Muscle layer of duodenum (tissue), 2 donors: ENCODE measurements around the gene SLC26A2.
A peak's percentile ranks its signal among the peaks of the same experiment; 100 is the strongest.

ENCODE experiments used
- H3K27ac ChIP-seq: one replicate; pipeline ENCODE4 v1.7.0; 2013; ENCODE audit warnings: mild to moderate bottlenecking, low read length
- H3K27me3 ChIP-seq: one replicate; pipeline ENCODE4 v1.7.0; 2013; ENCODE audit warnings: low read depth, mild to moderate bottlenecking, control low read depth, low read length
- H3K36me3 ChIP-seq, 2 donors: one replicate each; pipeline ENCODE4 v1.7.0; 2013; ENCODE audit warnings: low read length in 2 of 2, control low read depth in 1 of 2, mild to moderate bottlenecking in 1 of 2; ENCODE audit not compliant: insufficient read depth in 2 of 2, control insufficient read depth in 1 of 2
- H3K4me1 ChIP-seq, 2 donors: one replicate each; pipeline ENCODE4 v1.7.0; 2013; ENCODE audit warnings: low read length in 2 of 2, mild to moderate bottlenecking in 2 of 2, control low read depth in 1 of 2, moderate library complexity in 1 of 2; ENCODE audit not compliant: insufficient read depth in 2 of 2, control insufficient read depth in 1 of 2
- H3K4me3 ChIP-seq, 2 donors: one replicate each; pipeline ENCODE4 v1.7.0; 2013; ENCODE audit warnings: low read length in 2 of 2, low read depth in 1 of 2, mild to moderate bottlenecking in 1 of 2
- H3K9me3 ChIP-seq, 2 donors: one replicate each; pipeline ENCODE4 v1.7.0; 2013; ENCODE audit warnings: low read length in 2 of 2, control low read depth in 1 of 2, mild to moderate bottlenecking in 1 of 2; ENCODE audit not compliant: control insufficient read depth in 1 of 2
- donor health status: healthy.

Gene SLC26A2

GRCh38 chr5:149969181-149969930, 8.8 kb downstream of the SLC26A2 start:
- Histone ChIP-seq H3K4me1 (no peaks in the 10 kb centered on the region), H3K27ac (no peak overlapping the region), H3K4me3 (no peak overlapping the region), H3K9me3 (no peaks in the 10 kb centered on the region), H3K36me3 (no peaks in the 10 kb centered on the region), H3K27me3 (no peaks in the 10 kb centered on the region)

GRCh38 chr5:149975409-149975808, 14.9 kb downstream of the SLC26A2 start:
- no peaks in the 10 kb centered on the region for H3K4me1 ChIP-seq
- no peaks in the 10 kb centered on the region for H3K27me3 ChIP-seq
- H3K27ac ChIP-seq = no peak overlapping the region
- no peak overlapping the region for H3K4me3 ChIP-seq
- no peaks in the 10 kb centered on the region for H3K9me3 ChIP-seq
- peaks cover 2 to 15% of the 10 kb centered on the region in 2 donors for H3K36me3 ChIP-seq

GRCh38 chr5:149979896-149980295, 19.3 kb downstream of the SLC26A2 start:
- peaks cover 12 to 24% of the 10 kb centered on the region in 2 donors for H3K36me3 ChIP-seq
- no peaks in the 10 kb centered on the region for H3K27me3 ChIP-seq
- H3K27ac ChIP-seq = no peak overlapping the region
- no peaks in the 10 kb centered on the region for H3K9me3 ChIP-seq
- H3K4me3 ChIP-seq = no peak overlapping the region
- H3K4me1 ChIP-seq = peaks cover 0 to 4% of the 10 kb centered on the region in 2 donors

DNA sequence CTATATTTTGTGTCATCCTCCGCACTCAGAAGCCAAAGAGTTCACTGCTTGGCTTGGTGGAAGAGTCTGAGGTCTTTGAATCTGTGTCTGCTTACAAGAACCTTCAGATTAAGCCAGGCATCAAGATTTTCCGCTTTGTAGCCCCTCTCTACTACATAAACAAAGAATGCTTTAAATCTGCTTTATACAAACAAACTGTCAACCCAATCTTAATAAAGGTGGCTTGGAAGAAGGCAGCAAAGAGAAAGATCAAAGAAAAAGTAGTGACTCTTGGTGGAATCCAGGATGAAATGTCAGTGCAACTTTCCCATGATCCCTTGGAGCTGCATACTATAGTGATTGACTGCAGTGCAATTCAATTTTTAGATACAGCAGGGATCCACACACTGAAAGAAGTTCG, 20.6 kb downstream of the SLC26A2 start:
- H3K4me1 ChIP-seq = peaks cover 0 to 4% of the 10 kb centered on the region in 2 donors
- no peaks in the 10 kb centered on the region for H3K27me3 ChIP-seq
- H3K4me3 ChIP-seq = no peak overlapping the region
- H3K36me3 ChIP-seq = peaks cover 12 to 24% of the 10 kb centered on the region in 2 donors
- no peak overlapping the region for H3K27ac ChIP-seq
- no peaks in the 10 kb centered on the region for H3K9me3 ChIP-seq

GRCh38 chr5:149982505-149982904, 21.9 kb downstream of the SLC26A2 start:
- Histone ChIP-seq H3K4me1 (peaks cover 0 to 4% of the 10 kb centered on the region in 2 donors), H3K27me3 (no peaks in the 10 kb centered on the region), H3K9me3 (no peaks in the 10 kb centered on the region), H3K36me3 (peaks cover 12 to 24% of the 10 kb centered on the region in 2 donors), H3K4me3 (no peak overlapping the region), H3K27ac (no peak overlapping the region)

DNA sequence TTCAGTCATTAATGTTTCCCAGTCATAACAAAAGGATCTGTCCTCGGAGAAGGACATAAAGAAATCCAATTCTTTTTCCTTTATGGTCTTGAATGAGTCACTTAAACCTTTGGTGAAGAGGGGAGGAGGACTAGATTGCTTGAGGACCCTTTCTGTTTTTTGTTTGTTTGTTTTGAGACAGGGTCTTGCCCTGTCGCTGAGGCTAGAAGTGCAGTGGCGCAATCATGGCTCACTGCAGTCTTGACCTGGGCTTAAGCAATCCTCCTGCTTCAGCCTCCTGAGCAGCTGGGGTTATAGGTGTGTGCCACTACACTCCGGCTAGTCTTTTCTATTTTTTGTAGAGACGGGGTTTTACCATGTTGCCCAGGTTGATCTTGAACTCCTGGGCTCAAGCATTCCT, 27.6 kb downstream of the SLC26A2 start:
- H3K36me3 ChIP-seq = no peaks in the 10 kb centered on the region
- H3K27me3 ChIP-seq = no peaks in the 10 kb centered on the region
- no peaks in the 10 kb centered on the region for H3K4me1 ChIP-seq
- no peak overlapping the region for H3K27ac ChIP-seq
- no peak overlapping the region for H3K4me3 ChIP-seq
- no peaks in the 10 kb centered on the region for H3K9me3 ChIP-seq

GRCh38 chr5:149990518-149991376, 30.2 kb downstream of the SLC26A2 start:
- H3K27ac ChIP-seq = no peak overlapping the region
- peaks cover 4 to 18% of the 10 kb centered on the region in 2 donors for H3K36me3 ChIP-seq
- no peak overlapping the region for H3K4me3 ChIP-seq
- H3K9me3 ChIP-seq = no peaks in the 10 kb centered on the region
- H3K27me3 ChIP-seq = no peaks in the 10 kb centered on the region
- H3K4me1 ChIP-seq = no peaks in the 10 kb centered on the region

DNA sequence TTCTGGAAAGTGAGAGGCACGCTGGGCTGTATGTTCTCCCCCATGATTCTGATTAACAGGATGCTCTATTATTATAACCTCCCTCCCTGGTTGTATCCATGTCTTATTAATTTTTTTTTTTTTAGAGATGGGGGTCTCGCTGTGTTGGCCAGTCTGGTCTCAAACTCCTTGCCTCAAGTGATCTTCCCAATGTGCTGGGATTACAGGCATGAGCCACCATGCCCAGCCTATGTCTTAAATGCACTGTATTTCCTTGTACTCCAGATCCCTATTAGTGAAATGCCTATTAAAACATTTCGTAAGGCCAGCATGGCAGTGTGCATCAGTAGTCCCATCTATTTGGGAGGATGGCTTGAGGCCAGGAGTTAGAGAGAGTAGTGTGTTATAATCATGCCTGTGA, 32.9 kb downstream of the SLC26A2 start:
- Histone ChIP-seq H3K4me3 (no peak overlapping the region), H3K4me1 (no peaks in the 10 kb centered on the region), H3K36me3 (peaks cover 4 to 25% of the 10 kb centered on the region in 2 donors), H3K27me3 (no peaks in the 10 kb centered on the region), H3K9me3 (no peaks in the 10 kb centered on the region), H3K27ac (no peak overlapping the region)

DNA sequence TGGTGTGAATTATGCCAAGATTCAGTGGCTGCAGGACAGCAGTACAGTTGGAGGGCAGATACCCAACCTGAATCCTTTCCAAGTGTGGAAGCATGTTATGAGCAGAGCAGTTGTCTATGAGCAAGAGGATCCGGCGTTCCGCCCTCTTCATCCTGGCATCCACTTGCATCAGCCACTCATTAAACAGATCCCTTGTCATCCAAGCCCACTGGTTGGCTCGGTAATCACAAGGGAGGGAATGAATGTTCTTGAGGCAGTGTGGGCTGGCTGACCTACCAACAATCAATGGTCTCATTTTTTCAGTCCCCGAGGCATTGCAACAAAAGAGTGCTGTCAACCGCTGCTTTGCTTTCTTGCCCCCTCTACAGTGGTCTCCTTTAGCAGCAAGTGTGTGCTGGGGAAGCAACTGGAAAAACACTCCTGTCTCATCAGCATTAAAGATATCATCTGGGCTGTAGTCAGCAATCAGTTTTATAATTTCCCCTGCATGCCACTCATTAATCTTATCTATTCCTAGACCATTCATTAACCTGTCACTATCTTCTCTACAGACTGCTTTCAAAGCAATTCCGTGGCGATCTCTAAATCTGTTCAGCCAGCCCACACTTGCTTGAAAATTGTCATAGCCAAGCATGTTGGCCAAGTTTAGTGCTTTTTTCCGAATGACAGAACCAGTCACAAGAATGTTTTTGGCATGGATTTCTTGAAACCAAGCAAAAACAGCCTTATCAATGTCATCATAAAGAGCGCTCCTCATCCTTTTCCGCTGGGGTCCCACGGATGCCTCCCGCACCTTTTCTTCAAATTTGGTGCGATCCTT, 35.0 kb downstream of the SLC26A2 start:
- H3K27ac ChIP-seq = no peak overlapping the region

DNA sequence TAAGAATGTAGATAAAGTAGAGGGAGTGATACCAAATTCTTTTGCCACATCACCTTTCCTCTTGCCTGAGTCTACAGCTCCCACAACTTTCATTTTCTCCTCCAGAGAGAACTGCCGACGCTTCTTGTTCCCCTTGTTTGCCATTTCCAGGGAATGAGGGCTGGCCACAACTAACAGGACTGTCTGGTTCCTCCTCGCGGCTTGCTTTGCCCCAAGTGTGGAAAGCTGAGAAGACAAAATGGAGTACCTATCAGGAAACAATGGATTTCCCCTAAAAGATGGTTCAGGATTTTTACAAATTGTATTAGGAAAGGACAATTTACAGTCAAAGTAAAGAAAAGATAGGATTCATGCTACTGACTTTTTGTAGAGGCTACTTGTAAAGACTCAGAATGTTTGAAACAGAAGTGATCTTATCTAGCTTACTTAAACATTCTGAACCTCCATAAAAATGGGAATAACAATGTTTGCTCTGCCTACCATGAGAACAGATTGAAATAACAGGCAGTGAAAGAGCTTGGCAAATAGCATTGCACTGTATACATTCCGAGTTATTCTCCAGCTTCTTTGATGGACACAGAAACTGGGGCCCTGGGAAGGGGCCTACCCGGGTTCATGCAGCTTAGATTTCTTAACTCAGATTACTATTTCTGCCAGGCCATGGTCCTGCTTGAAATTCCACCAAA, 35.8 kb downstream of the SLC26A2 start:
- peaks cover 14 to 25% of the 10 kb centered on the region in 2 donors for H3K36me3 ChIP-seq
- no peaks in the 10 kb centered on the region for H3K27me3 ChIP-seq
- peaks cover 9 to 12% of the 10 kb centered on the region in 2 donors for H3K4me1 ChIP-seq
- peak overlapping the region; percentile 26 for H3K27ac ChIP-seq
- no peaks in the 10 kb centered on the region for H3K9me3 ChIP-seq
- H3K4me3 ChIP-seq = no peak overlapping the region

More for the DNA sequence above, 35.0 kb downstream of the SLC26A2 start:
- Histone ChIP-seq H3K4me1 (peaks cover 9 to 10% of the 10 kb centered on the region in 2 donors), H3K4me3 (no peak overlapping the region), H3K9me3 (no peaks in the 10 kb centered on the region), H3K36me3 (peaks cover 11 to 25% of the 10 kb centered on the region in 2 donors), H3K27me3 (no peaks in the 10 kb centered on the region)
